Measurements from ENCODE around the gene EZR.
"Not testable (repeated sequence)": the region's sequence is repeated elsewhere in the genome, so short reads cannot be mapped to it uniquely, and the experiment has no call there.

Gene EZR

GRCh38 chr6:158840465-158840864 is 21.3 kb upstream of the EZR start:
- DNase-seq = no peak

- DNase-seq = no peak
Observed at GRCh38 chr6:158839796-158840195, 20.6 kb upstream of the EZR start.

GRCh38 chr6:158838790-158839189 is 19.6 kb upstream of the EZR start:
- not testable (repeated sequence) for DNase-seq

GRCh38 chr6:158837684-158838625 is 18.8 kb upstream of the EZR start:
- DNase-seq = no peak

GRCh38 chr6:158836625-158837311 is 17.6 kb upstream of the EZR start:
- DNase-seq = no peak

GRCh38 chr6:158835616-158836221 is 16.6 kb upstream of the EZR start:
- DNase-seq = no peak

GRCh38 chr6:158834675-158835385 is 15.7 kb upstream of the EZR start:
- no peak for DNase-seq

GRCh38 chr6:158832807-158833206 is 13.6 kb upstream of the EZR start:
- DNase-seq = not testable (repeated sequence)

GRCh38 chr6:158832026-158832425 is 12.9 kb upstream of the EZR start:
- DNase-seq = no peak

GRCh38 chr6:158831571-158831970 is 12.4 kb upstream of the EZR start:
- no peak for DNase-seq

- no peak for DNase-seq
Observed at GRCh38 chr6:158830736-158831135, 11.6 kb upstream of the EZR start.

- no peak for DNase-seq
Observed at GRCh38 chr6:158828807-158829206, 9.6 kb upstream of the EZR start.

GRCh38 chr6:158826819-158827501 is 7.8 kb upstream of the EZR start:
- no peak for DNase-seq

- DNase-seq = peak; percentile 50
Observed at GRCh38 chr6:158825951-158826306, 6.8 kb upstream of the EZR start.

GRCh38 chr6:158825038-158825950 is 6.1 kb upstream of the EZR start:
- no peak for DNase-seq

GRCh38 chr6:158823616-158824015 is 4.4 kb upstream of the EZR start:
- DNase-seq = not testable (repeated sequence)

GRCh38 chr6:158819977-158820622 is 932 bp upstream of the EZR start:
- DNase-seq = no peak

GRCh38 chr6:158818581-158819212 is 471 bp downstream of the EZR start:
- DNase-seq = peak; percentile 57

GRCh38 chr6:158817728-158818580 is 1.2 kb downstream of the EZR start:
- peak; percentile 79 for DNase-seq
